GM19328 (cell line): ENCODE data around the gene ACOX3.
"Not testable (repeated sequence)": the region's sequence is repeated elsewhere in the genome, so short reads cannot be mapped to it uniquely, and the experiment has no call there.

Source experiments
- ATAC-seq: cut with Tn5 transposase; IDR thresholded peaks from one replicate; pipeline ENCODE4 v1.9.1; 2021; ENCODE audit warnings: mild to moderate bottlenecking, moderate library complexity; ENCODE audit not compliant: unreplicated experiment

Gene ACOX3

DNA sequence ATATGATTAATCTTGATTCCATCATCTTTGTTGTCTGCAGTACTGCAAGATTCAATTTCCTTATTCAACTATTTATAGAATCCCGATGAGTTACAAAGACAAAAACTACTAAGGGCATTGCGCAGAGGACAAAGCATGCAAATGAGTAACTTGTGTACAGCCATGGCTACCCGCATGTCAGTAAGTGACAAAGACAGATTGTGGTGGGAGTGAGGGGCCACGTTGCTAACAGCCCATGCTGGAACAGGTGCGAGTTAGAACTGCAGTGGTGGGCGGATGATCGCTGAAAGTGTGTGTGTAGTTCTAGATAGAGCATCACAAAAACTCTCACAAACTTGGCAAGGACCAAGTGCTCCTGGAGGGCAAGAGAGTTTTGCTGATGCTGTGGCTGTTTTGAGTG is 49.5 kb downstream of the ACOX3 start:
- no peak for ATAC-seq

DNA sequence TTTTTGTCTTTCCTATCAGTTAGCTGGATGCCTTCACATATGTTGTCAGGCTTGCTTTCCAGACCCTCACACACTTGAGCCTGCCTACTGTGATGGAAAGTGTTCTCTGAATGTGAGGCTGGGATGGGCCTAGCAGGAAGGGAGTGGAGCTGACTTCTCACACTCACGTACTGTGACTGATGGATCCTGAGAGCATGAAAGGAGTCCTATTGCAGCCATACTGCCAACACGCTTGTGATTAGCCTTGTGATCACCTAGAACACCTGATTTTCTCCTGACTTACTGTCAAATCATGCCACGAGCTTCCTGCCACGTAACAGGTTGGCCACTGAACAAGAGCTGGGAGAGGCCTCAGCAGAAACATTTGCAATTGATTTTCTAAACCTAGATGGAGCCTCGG is 49.9 kb downstream of the ACOX3 start:
- no peak for ATAC-seq

DNA sequence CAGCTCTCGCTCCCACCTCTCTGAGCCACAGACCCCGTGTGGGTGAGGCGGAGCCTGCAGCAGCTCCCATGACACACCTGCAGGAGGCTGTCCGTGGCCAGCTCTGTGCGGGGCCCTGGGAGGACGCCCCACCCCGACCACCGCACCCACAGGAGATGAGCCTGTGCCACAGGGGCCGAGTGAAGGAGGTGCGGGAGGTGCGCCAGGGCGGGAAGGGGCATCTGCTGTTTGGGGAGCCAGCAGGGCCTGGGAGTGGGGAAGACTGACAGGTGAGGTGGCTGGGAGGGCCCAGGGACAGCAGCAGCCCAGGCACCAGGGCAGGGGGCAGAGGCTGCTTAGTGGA is 52.0 kb downstream of the ACOX3 start:
- ATAC-seq, result no peak

DNA sequence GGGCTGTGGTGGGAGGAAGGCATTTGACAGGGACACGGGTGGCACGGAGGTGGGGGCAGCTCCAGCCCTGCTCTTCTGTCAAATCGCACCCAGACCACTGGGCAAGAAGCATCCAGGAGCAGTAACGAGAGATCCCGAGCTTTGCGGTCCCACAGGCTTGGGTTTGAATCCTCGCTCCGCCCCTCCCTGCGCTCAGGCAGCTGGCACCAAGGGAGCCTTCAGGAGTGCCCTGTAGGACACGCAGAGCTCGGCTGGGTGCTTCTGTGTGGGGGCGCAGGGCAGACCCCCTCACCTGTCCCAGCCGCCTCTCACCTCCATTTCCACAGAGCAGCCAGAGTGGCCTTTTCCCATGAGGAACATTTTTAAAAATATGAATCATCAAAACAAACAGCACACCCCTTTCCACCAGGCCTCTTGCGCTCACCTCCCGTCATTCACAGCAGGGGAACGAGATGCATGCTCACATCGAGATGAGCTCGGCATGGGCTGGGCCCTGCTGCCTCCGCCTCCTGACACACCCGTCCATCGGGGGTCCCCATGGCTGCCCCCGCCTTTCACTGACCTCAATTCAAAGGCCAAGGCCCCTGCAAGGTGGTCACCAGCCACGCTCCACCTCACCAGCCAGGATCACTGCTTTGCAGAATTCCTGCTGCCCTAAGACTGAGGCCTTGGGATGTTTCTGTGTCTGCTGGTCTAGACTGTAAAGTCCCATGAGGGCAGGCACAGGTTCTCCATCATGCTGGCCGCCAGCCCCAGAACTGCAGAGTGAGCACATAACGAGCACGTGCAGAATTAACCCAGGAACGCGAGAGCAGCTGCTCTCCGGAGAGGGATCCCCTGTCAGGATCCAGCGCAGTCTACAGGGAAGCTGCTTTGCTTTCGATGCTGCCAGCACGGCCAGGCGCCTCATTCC is 52.7 kb downstream of the ACOX3 start:
- ATAC-seq, result no peak

DNA sequence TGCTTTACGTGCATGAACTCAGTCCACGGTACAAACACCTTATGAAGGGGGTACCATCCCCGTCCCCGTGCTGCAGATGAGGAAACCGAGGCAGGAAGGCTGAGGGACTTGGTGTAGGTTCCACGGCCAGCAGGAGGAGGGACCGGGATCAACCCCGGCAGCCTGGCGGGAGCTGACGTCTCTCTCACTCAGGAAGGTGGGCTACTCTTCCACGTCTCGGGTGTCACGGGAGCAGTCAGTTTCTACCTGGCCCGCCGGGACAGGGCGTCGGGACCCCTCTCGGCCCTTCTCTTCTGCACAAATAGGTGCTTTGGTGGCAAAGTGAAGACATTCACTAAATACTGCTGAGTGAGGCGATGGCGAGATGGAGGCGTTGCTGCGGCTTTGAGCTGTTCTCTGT is 53.3 kb downstream of the ACOX3 start:
- no peak for ATAC-seq

DNA sequence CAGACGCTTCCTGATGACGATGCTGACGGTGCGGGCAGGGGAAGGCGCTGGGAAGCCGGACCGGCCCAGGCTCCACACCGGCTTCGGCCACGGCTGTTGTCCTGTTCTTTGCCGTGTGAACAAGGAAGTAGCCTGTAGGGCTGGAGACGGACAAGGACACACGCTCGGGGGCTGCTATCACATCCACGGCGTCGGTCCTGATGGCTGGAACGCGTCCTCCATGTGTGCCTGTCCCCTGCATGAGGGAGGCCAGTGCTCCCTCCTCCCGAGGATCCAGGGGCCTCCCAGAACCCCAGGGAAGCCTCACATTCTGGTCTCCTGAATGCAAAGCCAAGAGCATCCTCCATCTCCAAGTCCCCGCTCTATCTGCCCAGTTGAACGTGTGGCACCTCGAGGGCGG is 53.8 kb downstream of the ACOX3 start:
- ATAC-seq, result no peak

DNA sequence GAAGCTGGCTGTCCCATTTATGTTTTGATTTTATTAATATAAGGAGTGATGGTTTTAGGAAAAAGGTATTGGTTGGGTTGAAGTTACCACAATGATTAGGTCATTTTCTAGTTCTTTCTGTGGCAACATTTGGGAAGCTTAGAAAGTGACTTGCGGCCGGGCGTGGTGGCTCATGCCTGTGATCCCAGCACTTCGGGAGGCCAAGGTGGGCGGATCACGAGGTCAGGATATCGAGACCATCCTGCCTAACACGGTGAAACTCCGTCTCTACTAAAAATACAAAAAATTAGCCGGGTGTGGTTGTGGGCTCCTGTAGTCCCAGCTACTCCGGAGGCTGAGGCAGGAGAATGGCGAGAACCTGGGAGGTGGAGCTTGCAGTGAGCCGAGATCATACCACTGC is 54.4 kb downstream of the ACOX3 start:
- ATAC-seq, result not testable (repeated sequence)

DNA sequence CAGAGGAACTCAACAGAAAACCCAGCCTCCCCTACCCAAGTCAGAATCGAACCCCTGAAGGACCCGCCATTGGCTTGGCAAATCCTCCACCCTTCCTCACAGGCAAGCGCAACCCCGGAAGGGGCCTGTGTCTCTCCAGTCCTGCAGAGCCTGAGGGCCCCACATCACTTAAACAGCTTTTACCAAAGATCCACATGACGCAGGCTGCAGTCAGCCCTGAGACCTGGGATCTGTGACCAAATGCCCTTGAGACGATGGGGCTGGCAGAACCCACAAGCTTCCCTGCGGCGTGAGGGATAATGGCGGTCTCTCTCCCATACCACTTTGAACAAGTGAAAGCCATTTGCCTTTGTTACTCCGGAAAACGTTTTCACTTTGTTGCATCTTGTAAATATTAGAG is 54.9 kb downstream of the ACOX3 start:
- no peak for ATAC-seq

DNA sequence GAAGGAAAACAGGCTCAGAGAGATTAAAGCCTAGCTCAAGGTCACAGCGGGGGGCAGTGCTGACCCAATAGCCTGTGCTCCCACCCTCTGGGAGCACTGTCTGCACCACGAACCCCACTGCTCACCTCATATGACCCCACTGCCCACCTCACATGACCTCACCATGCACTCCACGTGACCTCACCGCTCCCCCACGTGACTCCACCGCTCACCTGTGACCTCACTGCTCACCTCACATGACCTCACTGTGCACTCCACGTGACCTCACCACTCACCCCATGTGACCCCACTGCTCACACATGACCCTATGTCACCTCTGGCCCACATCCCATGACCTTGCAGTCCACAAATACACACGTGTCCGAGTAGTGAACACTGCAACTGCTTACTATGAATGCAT is 55.4 kb downstream of the ACOX3 start:
- ATAC-seq, result no peak

DNA sequence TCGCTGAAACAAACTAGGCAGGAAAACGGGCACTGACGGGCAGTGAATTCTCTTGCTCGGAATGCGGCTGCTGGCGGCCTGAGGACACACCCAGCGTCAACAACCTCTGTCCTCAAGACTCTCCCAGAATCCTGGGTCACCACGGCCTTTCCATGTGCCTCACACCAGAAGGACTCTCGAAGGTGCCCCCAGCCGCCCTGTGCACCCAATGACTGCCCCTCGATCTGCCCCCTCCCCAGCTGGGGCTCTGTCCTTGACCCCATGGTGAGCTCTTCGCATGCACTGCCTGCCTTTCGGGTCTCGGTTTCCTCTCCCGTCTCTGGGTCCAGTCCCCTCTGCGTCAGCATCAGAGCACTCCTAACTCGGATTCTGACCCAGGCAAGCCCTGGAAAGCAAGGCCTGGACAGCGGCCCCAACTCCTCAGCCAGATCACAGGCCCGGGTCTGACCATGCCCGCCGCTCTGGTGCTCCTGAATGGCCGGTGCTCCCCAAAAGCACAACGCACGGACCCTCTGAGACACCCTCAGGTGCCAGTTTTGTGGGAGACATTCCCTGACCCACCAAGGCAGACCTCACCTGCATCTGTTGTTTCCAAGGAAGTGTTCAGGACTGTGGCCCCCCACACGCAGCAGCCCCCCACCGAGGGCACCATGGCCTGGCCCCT is 56.0 kb downstream of the ACOX3 start:
- no peak for ATAC-seq

DNA sequence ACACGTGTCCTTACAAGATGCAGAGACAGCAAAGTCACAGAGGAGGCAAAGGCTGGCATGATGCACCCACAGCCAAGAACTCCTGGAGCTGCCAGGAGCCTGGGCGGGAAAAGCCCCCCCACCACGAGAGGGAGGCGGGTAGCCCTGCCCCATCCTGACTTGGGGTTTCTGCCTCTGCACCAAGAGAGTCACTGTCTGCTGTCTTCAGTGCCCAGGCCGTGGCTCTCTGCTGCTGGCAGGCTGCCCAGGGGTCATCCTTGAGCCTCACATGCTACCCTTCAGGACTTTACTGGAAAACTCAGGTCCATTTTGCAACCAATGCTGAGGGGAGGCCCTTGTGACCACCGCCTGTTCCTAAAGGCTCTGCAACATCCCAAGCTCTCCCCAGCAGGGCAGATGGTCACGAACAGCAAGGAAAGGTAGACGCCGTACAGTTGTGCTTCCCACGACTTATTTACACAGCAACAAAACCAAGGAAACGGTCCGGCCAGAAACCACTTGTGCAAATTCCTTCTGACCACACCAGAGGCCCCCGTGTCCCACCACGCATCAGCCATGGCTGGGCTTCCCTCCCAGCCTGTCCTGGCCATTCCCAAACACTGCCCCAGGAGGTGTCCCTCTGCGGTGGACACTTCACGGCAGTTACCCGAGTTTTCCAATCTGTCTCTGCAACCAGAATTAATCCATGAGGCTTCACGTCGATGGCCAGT is 56.9 kb downstream of the ACOX3 start:
- ATAC-seq, result no peak

DNA sequence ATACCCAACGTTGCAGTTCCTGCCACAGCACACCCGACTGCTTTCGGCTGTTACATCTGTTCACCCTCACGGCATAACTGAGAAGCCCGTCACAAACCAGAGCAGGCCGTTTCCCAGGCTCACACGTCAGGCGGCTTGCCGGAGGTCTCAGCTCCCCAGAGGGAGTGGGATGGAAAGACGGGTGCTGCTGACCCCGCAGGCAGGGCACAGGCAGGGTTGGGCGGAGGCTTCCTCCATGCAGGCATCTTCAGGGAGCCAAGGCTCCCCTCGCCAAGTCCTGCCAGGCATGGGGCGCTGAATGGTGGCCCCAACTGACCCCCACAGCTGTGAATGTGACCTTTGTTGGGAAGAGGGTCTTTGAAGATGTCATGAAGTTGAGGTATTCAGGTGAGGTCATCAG is 57.5 kb downstream of the ACOX3 start:
- ATAC-seq, result no peak

DNA sequence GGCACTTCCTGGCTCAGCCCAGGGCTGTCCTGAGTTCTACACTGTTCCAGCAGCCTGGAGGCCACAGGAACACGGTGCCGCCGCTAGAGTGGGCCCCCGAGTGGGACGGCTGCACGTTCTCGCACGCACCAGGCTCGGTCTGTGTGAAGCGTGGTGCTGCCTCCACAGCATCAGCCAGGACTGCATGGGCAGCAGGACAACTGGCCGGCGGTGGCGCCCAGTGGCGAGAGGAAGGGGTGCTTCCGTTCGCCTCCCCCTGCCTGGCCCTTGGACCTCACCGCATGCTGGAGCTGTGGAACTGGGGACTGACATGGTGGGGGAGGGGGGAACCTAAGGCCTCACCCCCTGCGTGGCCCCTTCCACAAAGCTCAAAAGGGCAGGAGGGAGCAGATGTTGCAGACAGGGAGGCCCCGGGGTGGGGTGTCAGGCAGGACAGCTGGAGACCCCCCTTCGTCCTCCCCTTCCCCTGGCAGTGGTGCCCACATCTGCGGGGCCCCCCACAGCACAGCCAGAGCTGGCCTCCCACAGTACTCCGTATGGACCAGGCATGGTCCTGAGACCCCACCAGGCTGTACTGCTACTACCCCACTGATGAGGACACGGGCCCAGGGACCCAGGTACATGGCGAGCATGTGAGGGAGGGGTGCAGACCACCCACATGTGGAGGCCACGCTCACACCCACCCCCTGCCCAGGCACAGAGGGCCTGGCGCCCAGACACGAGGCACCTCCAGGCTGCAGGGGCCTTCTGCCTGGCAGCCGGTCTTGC is 58.5 kb downstream of the ACOX3 start:
- no peak for ATAC-seq

DNA sequence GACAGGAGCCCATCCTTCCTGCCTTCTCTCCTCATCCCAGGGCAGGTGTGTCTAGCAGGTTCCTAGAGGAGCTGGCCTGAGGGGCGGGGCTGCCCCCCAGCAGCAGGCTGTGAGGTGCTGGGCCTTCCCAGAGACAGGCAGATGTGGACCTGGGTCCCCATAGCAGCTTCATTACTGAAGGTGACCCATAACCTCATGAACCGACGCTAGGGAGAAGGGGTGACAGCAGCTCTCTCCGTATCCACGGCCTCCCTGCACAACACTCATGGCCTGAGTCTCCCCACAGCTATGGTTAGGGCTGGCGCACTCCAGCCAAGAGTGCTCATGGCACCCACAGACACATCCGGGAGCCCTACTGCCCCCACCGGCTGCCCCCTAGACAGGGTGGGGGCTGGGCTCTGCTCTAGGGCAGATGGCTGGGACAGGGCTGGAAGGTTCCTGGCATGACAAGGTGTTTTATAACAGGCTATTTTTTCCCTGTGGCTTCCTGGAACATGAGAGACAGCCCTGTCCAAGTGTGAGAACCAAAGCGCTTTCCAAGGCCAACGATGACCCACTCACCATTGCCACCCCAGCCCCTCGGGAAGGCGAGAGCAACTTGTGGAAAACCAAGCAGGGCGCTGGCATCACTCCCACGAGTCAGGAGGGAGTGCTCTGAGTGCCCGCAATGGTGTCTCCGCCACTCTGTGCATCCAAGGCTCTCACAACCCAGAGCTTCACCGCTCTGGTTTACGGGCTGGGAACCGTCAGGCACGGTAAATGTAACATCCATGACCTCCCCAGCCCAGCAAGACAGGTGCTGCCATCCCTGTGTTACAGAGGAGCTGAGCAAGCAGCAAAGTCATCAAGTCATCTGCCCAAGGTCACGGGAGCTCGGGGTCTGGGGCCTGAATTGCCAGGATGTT is 59.8 kb downstream of the ACOX3 start:
- ATAC-seq, result no peak

DNA sequence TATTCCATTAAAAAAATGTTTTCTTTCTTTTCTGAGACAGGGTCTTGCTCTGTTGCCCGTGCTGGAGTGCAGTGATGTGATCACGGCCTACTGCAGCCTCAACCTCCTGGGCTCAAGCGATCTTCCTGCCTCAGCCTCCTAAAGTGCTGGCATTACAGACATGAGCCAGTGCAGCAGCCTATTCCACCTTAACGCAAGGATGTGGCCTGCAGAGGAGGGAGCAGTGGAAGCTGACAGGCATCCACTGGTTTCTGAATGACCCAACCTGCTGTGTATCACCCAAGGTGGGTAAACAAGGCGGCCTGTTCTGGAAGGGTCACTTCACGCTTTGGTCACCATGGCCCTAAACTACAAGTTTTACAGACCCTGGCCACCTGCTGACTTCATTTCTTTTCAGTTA is 60.8 kb downstream of the ACOX3 start:
- ATAC-seq, result no peak

DNA sequence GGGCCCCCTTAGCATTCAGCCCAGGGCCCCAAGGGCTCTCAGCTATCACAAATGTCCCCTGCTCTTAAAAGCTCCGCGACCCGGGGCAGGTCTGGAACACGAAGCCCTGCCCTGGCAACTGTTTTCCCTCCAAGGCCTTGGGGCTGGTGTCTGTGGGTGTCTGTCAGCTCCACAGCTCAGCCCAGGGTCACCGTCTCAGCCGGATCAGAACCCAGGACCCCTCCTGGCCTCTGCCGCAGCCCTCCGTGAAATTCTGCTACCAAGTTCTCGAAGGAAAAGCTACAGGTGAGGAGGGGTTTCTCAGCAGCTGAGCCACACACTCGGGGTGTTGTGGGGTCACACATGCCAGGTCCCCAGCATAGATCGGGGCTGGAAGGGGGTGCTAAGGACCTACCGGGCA is 61.2 kb downstream of the ACOX3 start:
- ATAC-seq, result no peak

DNA sequence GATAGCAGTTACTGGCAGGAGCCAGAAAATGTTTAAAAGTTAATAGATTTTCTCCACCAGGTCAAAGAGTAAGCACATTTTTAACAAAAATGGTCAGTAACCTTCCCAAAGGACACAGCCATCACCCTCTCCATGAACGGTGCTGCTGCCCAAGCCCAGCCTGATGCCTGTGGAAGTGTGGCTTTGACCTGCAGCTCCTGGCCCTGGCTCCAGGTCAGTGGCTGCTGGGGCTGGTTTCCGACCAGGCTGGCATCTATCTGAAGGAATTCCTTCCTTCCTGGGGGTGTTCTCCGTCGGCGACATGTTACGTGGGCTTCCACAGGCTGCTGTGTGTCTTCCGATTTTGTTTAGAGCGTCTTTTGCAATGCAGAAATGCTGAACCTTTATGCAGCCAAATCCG is 61.7 kb downstream of the ACOX3 start:
- no peak for ATAC-seq

DNA sequence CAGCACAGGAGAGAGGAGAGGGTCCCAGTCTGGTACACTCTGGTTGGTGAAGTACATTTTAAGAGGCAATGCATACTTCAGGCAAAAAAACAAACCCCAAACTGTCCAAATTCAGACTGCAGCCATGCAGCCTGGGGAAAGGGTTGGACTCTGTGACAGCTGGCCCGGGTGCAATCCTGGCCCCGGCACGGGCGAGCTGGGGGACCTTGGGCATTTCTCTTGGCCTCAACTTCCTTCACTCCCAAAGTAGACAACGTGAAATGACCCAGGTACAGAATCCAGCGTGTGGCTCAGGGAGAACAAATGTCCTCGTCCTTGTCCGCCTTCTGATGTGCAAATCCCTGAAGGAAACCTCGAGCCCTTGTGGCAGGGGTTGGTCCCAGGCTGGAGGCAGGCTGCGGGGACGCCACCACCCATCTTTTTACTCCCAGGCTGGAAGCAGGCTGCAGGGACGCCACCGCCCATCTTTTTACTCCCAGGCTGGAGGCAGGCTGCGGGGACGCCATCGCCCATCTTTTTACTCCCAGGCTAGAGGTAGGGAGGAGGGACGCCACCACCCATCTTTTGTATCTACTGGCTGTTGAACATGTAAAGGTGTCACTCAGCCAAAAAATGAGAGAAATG is 62.3 kb downstream of the ACOX3 start:
- no peak for ATAC-seq
